ENCODE data around the gene STK39. TPM values are rescaled to one million over a fixed set of nuclear protein-coding genes. Genes with fewer than 3 reads are reported as not detected.

STK39 gene
- total RNA-seq, 1 experiment from 2014 or later: 22.1 TPM

DNA sequence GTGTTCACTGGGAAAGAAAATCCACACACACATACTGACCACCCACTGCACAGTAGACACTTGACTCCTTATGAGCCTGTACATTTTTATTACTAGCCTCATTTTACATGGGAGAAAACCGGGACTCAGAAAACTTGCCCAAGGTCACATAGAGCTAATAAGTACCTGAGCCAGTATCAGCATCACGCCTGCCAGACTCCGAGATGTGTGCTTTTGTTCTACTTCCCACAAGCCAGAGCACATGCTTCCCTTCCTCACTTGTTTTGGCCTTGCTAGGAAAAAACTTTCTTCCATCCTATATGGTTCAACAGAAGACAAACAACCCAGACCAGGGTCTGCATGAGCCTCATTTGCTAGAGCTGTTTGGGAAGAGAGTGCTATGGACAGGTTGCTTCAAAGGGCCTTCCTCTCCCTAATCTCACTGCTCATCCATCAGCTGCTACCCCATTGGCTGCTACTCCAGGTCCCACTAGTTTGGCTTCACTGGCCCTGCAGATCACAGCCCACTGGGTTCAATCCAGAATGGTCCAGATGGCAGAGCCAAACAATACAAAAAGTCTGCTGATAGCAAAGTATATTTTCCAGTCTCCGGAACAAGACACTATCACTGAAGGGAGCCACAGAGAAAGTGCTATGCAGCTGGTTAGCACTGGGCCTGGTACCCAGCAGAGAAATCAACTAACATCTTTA is 63.9 kb downstream of the STK39 start:
- Histone ChIP-seq H3K27ac (ENCODE audit: insufficient read length, low read depth, low read length) (no peak overlapping the region), H4K8ac (replicated peaks; ENCODE audit: insufficient read length, low read depth, low read length) (no peak overlapping the region), H3K4me1 (ENCODE audit: insufficient read depth, low read length) (peaks cover 14% of the 10 kb centered on the region; the same call in 1 of the 2 replicates), H2BK15ac (ENCODE audit: low read depth, low read length) (no peak overlapping the region), H2BK20ac (ENCODE audit: low read depth, low read length, poor library complexity, severe bottlenecking) (no peak overlapping the region), H3K23me2 (ENCODE audit: insufficient read length, low read depth, low read length, poor library complexity, severe bottlenecking) (no peaks in the 10 kb centered on the region), H2AFZ (ENCODE audit: low read length) (no peak overlapping the region), H3K4me2 (ENCODE audit: insufficient read depth, insufficient read length, low read length) (no peak overlapping the region), H3K79me1 (ENCODE audit: insufficient read depth, low read depth, low read length, poor library complexity, severe bottlenecking) (no peaks in the 10 kb centered on the region), H4K20me1 (ENCODE audit: control insufficient read depth, insufficient read depth, insufficient read length) (no peaks in the 10 kb centered on the region), H4K91ac (ENCODE audit: insufficient read length, low read depth, low read length) (no peak overlapping the region), H3K23ac (ENCODE audit: insufficient read length, low read depth, low read length) (no peak overlapping the region), H3K14ac (ENCODE audit: insufficient read depth, low read length) (no peak overlapping the region), H3K4ac (ENCODE audit: low read depth, low read length) (no peak overlapping the region), H3K18ac (ENCODE audit: insufficient read length, low read depth, low read length) (no peak overlapping the region), H3K9me3 (ENCODE audit: control insufficient read depth, low read depth, low read length) (no peaks in the 10 kb centered on the region), H3K27me3 (ENCODE audit: insufficient read depth, low read length) (no peaks in the 10 kb centered on the region), H3K56ac (ENCODE audit: insufficient read length, low read depth, low read length) (no peak overlapping the region), H3K79me2 (ENCODE audit: insufficient read depth, low read length) (no peaks in the 10 kb centered on the region), H2BK120ac (ENCODE audit: low read depth, low read length, poor library complexity, severe bottlenecking) (no peak overlapping the region), H2AK5ac (ENCODE audit: insufficient read length, low read length) (no peak overlapping the region), H3K9ac (ENCODE audit: extremely low read depth, insufficient read length, low read length) (no peak overlapping the region), H3T11ph (ENCODE audit: low read length) (no peak overlapping the region), H4K5ac (ENCODE audit: insufficient read length, low read depth, low read length) (no peak overlapping the region), H2BK5ac (ENCODE audit: insufficient read length, low read length) (no peak overlapping the region), H2BK12ac (ENCODE audit: insufficient read length, low read depth, low read length) (no peak overlapping the region)
- DNase-seq: no peak
- TF ChIP-seq, protein P1, sequence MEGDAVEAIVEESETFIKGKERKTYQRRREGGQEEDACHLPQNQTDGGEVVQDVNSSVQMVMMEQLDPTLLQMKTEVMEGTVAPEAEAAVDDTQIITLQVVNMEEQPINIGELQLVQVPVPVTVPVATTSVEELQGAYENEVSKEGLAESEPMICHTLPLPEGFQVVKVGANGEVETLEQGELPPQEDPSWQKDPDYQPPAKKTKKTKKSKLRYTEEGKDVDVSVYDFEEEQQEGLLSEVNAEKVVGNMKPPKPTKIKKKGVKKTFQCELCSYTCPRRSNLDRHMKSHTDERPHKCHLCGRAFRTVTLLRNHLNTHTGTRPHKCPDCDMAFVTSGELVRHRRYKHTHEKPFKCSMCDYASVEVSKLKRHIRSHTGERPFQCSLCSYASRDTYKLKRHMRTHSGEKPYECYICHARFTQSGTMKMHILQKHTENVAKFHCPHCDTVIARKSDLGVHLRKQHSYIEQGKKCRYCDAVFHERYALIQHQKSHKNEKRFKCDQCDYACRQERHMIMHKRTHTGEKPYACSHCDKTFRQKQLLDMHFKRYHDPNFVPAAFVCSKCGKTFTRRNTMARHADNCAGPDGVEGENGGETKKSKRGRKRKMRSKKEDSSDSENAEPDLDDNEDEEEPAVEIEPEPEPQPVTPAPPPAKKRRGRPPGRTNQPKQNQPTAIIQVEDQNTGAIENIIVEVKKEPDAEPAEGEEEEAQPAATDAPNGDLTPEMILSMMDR (conservative IDR thresholded peaks at IDR 0.05): no peak
- peaks cover 3% of the 10 kb centered on the region for H3K27me3 Mint-ChIP-seq (ENCODE audit: low read depth)
- no peaks in the 10 kb centered on the region; a peak in 1 of 7 replicates for H3K36me3 Mint-ChIP-seq (ENCODE audit: insufficient read depth in 1 of 3, low read depth in 3 of 3)
- no CpG with 5 or more reads among the region's 4 CpGs for WGBS (ENCODE audit: extremely low coverage, insufficient read length, low lambda C conversion rate)
- no peak overlapping the region for H3K4me3 Mint-ChIP-seq
- H3K27ac Mint-ChIP-seq: no peak overlapping the region
- no peaks in the 10 kb centered on the region for H3K9me3 Mint-ChIP-seq
- H3K4me1 Mint-ChIP-seq: peaks cover 73 to 77% of the 10 kb centered on the region in 2 experiments
